SK-N-SH (cell line): ENCODE data around the gene KRT78. TPM values are rescaled to one million over a fixed set of nuclear protein-coding genes. Genes with fewer than 3 reads are reported as not detected.

Experiments used
- CTCF ChIA-PET: fragments of 300-600, 350-600 bp; formaldehyde crosslinking; extraction: SDS; loops from one replicate; lab custom pipeline; 2021; lab: Yijun Ruan, JAX
- POLR2A ChIA-PET: fragments of 350-600 bp; sonication (Branson Sonifier 250); formaldehyde crosslinking; extraction: SDS; loops from one replicate; lab custom pipeline; 2020; ENCODE audit warnings: antibody characterized with exemption, inconsistent platforms; lab: Yijun Ruan, JAX
- DNase-seq: peaks from one replicate; pipeline ENCODE4 v3.0.0; 2012
- H2AFZ ChIP-seq: fragments of 200-600 bp; sonication (generic); 2 replicates; pipeline ENCODE4 v1.8.1; 2016; ENCODE audit warnings: antibody characterized with exemption, mild to moderate bottlenecking, low read depth
- H3F3A ChIP-seq: fragments of 200-600 bp; sonication (generic); replicated peaks from 2 replicates; pipeline ENCODE3; 2016; ENCODE audit warnings: antibody characterized with exemption, mild to moderate bottlenecking; ENCODE audit not compliant: insufficient read depth
- H3K27ac ChIP-seq, 2 experiments: fragments of 200-500 bp in 1 of 2; fragments of 200-600 bp in 1 of 2; sonication (Bioruptor generic) in 1 of 2; sonication (generic), shearing (Covaris generic) in 1 of 2; 2 replicates each; pipeline versions ENCODE4 v1.5.1 to v1.6.1; 2014 to 2016; ENCODE audit warnings: low read depth in 2 of 2, inconsistent platforms in 1 of 2, low read length in 1 of 2, mild to moderate bottlenecking in 1 of 2, mixed read lengths in 1 of 2
- H3K27me3 ChIP-seq: fragments of 200-600 bp; sonication (generic), shearing (Covaris generic); 2 replicates; pipeline ENCODE4 v1.6.1; 2016; ENCODE audit warnings: mixed run types; ENCODE audit not compliant: insufficient read depth
- H3K36me3 ChIP-seq, 2 experiments: fragments of 200-500 bp in 1 of 2; fragments of 200-600 bp in 1 of 2; sonication (Bioruptor generic) in 1 of 2; sonication (generic) in 1 of 2; replicated peaks in 1 of 2; 2 replicates each; pipeline versions ENCODE3 to v1.5.1; 2014 to 2016; ENCODE audit warnings: low read length in 1 of 2, mild to moderate bottlenecking in 1 of 2; ENCODE audit not compliant: insufficient read depth in 2 of 2, control insufficient read depth in 1 of 2
- H3K4me1 ChIP-seq, 2 experiments: fragments of 200-500 bp in 1 of 2; fragments of 200-600 bp in 1 of 2; sonication (Bioruptor generic) in 1 of 2; sonication (generic), shearing (Covaris generic) in 1 of 2; 2 replicates each; pipeline versions ENCODE4 v1.5.1 to v1.6.1; 2014 to 2016; ENCODE audit warnings: low read depth in 1 of 2, low read length in 1 of 2, mixed run types in 1 of 2; ENCODE audit not compliant: insufficient read depth in 2 of 2, control insufficient read depth in 1 of 2
- H3K4me2 ChIP-seq: fragments of 200-600 bp; sonication (generic), shearing (Covaris generic); 2 replicates; pipeline ENCODE4 v1.6.1; 2017; ENCODE audit warnings: mixed run types
- H3K4me3 ChIP-seq, 2 experiments: fragments of 200-500 bp in 1 of 2; fragments of 200-600 bp in 1 of 2; sonication (Bioruptor generic) in 1 of 2; sonication (generic), shearing (Covaris generic) in 1 of 2; 2 replicates each; pipeline versions ENCODE4 v1.5.1 to v1.8.1; 2014 to 2016; ENCODE audit warnings: low read depth in 2 of 2, inconsistent platforms in 1 of 2, low read length in 1 of 2, mild to moderate bottlenecking in 1 of 2, mixed read lengths in 1 of 2, moderate library complexity in 1 of 2
- H3K79me2 ChIP-seq: fragments of 200-600 bp; sonication (generic); 2 replicates; pipeline ENCODE4 v1.8.1; 2017; ENCODE audit warnings: mild to moderate bottlenecking; ENCODE audit not compliant: insufficient read depth
- H3K9ac ChIP-seq: fragments of 200-600 bp; sonication (generic); 2 replicates; pipeline ENCODE4 v1.6.1; 2017; ENCODE audit warnings: mixed run types
- H3K9me2 ChIP-seq: fragments of 200-600 bp; sonication (generic); 2 replicates; pipeline ENCODE4 v1.6.1; 2017; ENCODE audit warnings: mixed run types
- H3K9me3 ChIP-seq: fragments of 200-600 bp; sonication (generic); 2 replicates; pipeline ENCODE4 v1.6.1; 2017; ENCODE audit warnings: mixed run types, mild to moderate bottlenecking, moderate library complexity
- H4K20me1 ChIP-seq: fragments of 200-600 bp; sonication (generic); 2 replicates; pipeline ENCODE4 v1.6.1; 2017; ENCODE audit warnings: mild to moderate bottlenecking, mixed run types; ENCODE audit not compliant: insufficient read depth
- ELF1 ChIP-seq: IDR thresholded peaks from 2 replicates; pipeline ENCODE4 v1.4.0; 2012
- EP300 ChIP-seq, 2 experiments: IDR thresholded peaks; 2 replicates each; pipeline versions ENCODE4 v1.4.0 to v1.6.1; 2012; ENCODE audit warnings: borderline replicate concordance in 1 of 2, low read depth in 1 of 2, low read length in 1 of 2
- FOXJ3 ChIP-seq: sonication (generic); formaldehyde crosslinking; IDR thresholded peaks from 2 replicates; pipeline ENCODE4 v1.5.1; 2020; ENCODE audit warnings: mild to moderate bottlenecking, missing genetic modification reagents
- GABPA ChIP-seq: IDR thresholded peaks from 2 replicates; pipeline ENCODE4 v1.4.0; 2012; ENCODE audit warnings: low read depth, mild to moderate bottlenecking
- JUND ChIP-seq: IDR thresholded peaks from 2 replicates; pipeline ENCODE4 v1.4.0; 2012
- MEF2A ChIP-seq: IDR thresholded peaks from 2 replicates; pipeline ENCODE4 v1.4.0; 2012; ENCODE audit warnings: low read depth, borderline replicate concordance
- PBX3 ChIP-seq: IDR thresholded peaks from 2 replicates; pipeline ENCODE4; 2012
- POLR2AphosphoS5 ChIP-seq: IDR thresholded peaks from 2 replicates; pipeline ENCODE4 v1.6.1; 2012; ENCODE audit warnings: low read depth, low read length
- RFX5 ChIP-seq: IDR thresholded peaks from 2 replicates; pipeline ENCODE4 v1.6.1; 2012; ENCODE audit warnings: mild to moderate bottlenecking, improper control_type of control experiment, low read length
- TEAD4 ChIP-seq: IDR thresholded peaks from 2 replicates; pipeline ENCODE4 v1.4.0; 2012; ENCODE audit warnings: mild to moderate bottlenecking, borderline replicate concordance; ENCODE audit not compliant: insufficient read depth
- WGBS: methylation state at CpG from one replicate; pipeline ENCODE4 v1.1.6; 2017; ENCODE audit warnings: low lambda C conversion rate; 5-methylcytosine and 5-hydroxymethylcytosine counted together
- polyA plus RNA-seq, 3 experiments: library from polyadenylated mRNA; depleted of rRNA; stranded (reverse); fragments of >200 nt; gene quantifications; 2 replicates each; pipeline ENCODE4 v1.2.3, GENCODE V29; 2012
- TF ChIP-seq, protein P1 (sequence below): fragments of 150-350 bp; IDR thresholded peaks from 2 replicates; pipeline ENCODE4 v1.6.1; 2017; ENCODE audit warnings: antibody characterized with exemption, low read length, low read depth, borderline replicate concordance

KRT78 gene
- polyA plus RNA-seq, 1 of the 3 experiments (the other 2 are of a cell fraction): not detected

DNA sequence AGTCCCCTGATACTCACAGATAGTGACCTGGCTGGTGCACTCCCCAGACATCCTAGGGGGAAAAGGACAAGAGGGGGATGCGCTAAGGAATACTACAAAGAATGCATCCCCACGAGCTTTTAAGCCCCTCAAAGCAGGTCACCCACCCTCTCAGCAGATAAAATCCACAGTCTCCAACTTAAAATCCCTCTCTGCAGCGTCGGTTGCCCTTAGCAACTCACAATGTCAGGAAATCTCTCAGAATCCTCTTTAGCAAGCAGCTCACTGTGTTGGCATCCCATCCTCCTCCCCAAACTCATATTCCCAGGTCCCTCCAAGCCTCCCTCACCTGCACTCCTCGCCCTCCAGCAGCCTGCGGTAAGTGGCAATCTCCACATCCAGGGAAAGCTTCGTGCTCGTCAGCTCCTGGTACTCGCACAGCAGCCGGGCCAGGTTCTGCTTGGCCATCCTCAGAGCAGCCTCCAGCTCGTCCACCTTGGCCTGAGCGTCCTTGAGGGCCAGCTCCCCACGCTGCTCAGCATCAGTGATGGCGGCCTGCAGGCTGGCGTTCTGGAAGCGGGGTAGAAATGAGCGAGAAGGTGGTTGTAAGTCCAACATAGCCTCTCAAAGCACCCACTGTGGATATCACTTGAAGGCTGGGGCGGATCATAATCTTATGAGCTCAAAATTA, 9.2 kb downstream of the KRT78 start:
- H3K4me1 ChIP-seq: peaks cover 0 to 9% of the 10 kb centered on the region in 2 experiments; a peak in 1 of 4 replicates
- no peaks in the 10 kb centered on the region for H3K9me2 ChIP-seq
- ChIA-PET CTCF (interaction anchor here (0.6 to 1.5 kb wide), 3 partner anchors 26 to 46 kb away, joined by 3 to 4 read pairs (median 3); no protein-coding TSS in a partner anchor), POLR2A (no interaction called here)
- H3F3A ChIP-seq: no peaks in the 10 kb centered on the region
- H3K9ac ChIP-seq: no peak overlapping the region
- no peak overlapping the region for H3K4me2 ChIP-seq
- DNase-seq: no peak
- H3K4me3 ChIP-seq: no peak overlapping the region
- H2AFZ ChIP-seq: no peak overlapping the region
- H3K27me3 ChIP-seq: no peaks in the 10 kb centered on the region; the same call in 1 of the 2 replicates
- H4K20me1 ChIP-seq: no peaks in the 10 kb centered on the region
- 44% methylated on average over 12 of the region's 18 CpGs for WGBS
- TF ChIP-seq, protein P1, sequence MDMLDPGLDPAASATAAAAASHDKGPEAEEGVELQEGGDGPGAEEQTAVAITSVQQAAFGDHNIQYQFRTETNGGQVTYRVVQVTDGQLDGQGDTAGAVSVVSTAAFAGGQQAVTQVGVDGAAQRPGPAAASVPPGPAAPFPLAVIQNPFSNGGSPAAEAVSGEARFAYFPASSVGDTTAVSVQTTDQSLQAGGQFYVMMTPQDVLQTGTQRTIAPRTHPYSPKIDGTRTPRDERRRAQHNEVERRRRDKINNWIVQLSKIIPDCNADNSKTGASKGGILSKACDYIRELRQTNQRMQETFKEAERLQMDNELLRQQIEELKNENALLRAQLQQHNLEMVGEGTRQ: no peak
- TF ChIP-seq JUND: no peak
- TF ChIP-seq GABPA: no peak
- no peak for TF ChIP-seq MEF2A
- no peak for TF ChIP-seq ELF1
- no peak for TF ChIP-seq TEAD4
- no peak for TF ChIP-seq EP300 (IDR thresholded peaks at IDR 0.05; ENCODE audit: borderline replicate concordance in 1 of 2, low read depth in 1 of 2, low read length in 1 of 2)
- no peak for TF ChIP-seq RFX5
- no peak for TF ChIP-seq PBX3
- TF ChIP-seq, all 33 proteins: peak for 0
- H3K79me2 ChIP-seq: no peaks in the 10 kb centered on the region
- H3K9me3 ChIP-seq: no peaks in the 10 kb centered on the region
- H3K27ac ChIP-seq: no peak overlapping the region
- H3K36me3 ChIP-seq: no peaks in the 10 kb centered on the region

DNA sequence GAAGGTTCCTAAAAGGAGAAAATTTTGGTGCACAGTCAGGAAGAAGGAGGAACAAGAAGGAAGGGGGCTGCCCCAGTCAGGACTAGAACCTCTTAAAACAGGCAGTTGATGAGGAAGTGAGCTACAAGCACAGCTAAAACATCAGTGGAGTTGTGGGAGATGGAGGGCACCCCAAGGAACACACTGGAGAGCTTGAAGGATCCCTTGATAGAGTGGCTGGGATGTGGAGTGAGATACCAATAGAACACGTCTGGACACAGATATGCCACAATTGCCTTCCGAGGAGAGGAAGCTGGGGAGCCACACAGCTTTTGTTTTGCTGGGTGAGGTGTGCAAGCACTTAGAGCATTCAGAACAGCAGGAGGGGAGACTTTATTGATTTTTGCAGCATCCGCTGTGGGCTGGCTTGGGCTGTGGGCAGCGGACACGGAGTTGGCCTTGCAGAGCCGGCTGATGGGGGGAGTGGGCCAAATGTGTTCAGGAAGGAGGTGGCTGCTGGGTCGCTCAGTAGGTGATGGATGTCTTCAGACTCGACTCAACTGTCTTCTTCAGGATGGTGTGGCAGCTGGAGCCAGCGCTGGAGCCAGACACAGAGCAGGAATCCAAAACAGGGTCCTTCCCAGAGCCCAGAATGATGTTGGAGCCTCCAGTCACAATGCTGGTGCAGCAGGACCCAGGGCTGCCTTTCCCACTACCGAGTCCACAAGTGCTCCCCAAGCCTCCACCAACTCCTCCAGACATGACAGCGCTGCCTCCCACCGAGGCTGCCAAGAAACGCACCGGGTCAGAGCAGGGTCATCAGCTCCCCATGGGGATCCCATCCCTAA, 10.0 kb downstream of the KRT78 start:
- H3F3A ChIP-seq: no peaks in the 10 kb centered on the region
- no peak overlapping the region for H3K4me3 ChIP-seq
- H3K9me3 ChIP-seq: no peaks in the 10 kb centered on the region
- H3K9ac ChIP-seq: no peak overlapping the region
- H3K27ac ChIP-seq: no peak overlapping the region
- no peaks in the 10 kb centered on the region; the same call in 1 of the 2 replicates for H3K27me3 ChIP-seq
- peaks cover 0 to 9% of the 10 kb centered on the region in 2 experiments; a peak in 1 of 4 replicates for H3K4me1 ChIP-seq
- no peak for DNase-seq
- CTCF ChIA-PET: interaction anchor here (1.0 to 1.5 kb wide), 2 partner anchors 41 to 142 kb away, joined by 3 to 4 read pairs; no protein-coding TSS in a partner anchor
- H4K20me1 ChIP-seq: no peaks in the 10 kb centered on the region
- POLR2A ChIA-PET: interaction anchor here (0.6 kb wide), 1 partner anchor 695 kb away, joined by 6 read pairs; no protein-coding TSS in a partner anchor
- H3K9me2 ChIP-seq: no peaks in the 10 kb centered on the region
- no peak for TF ChIP-seq FOXJ3
- TF ChIP-seq, protein P1: no peak
- TF ChIP-seq POLR2AphosphoS5: no peak
- H3K79me2 ChIP-seq: no peaks in the 10 kb centered on the region
- WGBS: 28% methylated on average over 12 of the region's 14 CpGs
- no peaks in the 10 kb centered on the region for H3K36me3 ChIP-seq
- no peak overlapping the region for H2AFZ ChIP-seq
- no peak overlapping the region for H3K4me2 ChIP-seq
